IMR-90 (cell line): ENCODE results near the gene MEF2A. TPM values are rescaled to one million over a fixed set of nuclear protein-coding genes. Genes with fewer than 3 reads are reported as not detected.

Experiments
- ATAC-seq: fragments of 200-7000 bp; cut with Tn5 transposase; 2 replicates; pipeline ENCODE4 v1.9.1; 2020; ENCODE audit warnings: low read depth, mild to moderate bottlenecking, moderate library complexity
- BruUV-seq: library from RNA; stranded (reverse); fragments of 400-500 nt; replicated peaks from 2 replicates; lab custom pipeline; 2021; lab: Mats Ljungman, UMichigan
- CTCF ChIA-PET: fragments of 300-600 bp; formaldehyde crosslinking; extraction: SDS; loops from one replicate; lab custom pipeline; 2021; ENCODE audit warnings: antibody characterized with exemption; lab: Yijun Ruan, JAX
- POLR2A ChIA-PET: fragments of 300-600 bp; sonication (Branson Sonifier 250); formaldehyde crosslinking; loops from one replicate; lab custom pipeline; 2022; ENCODE audit warnings: antibody characterized with exemption; ENCODE audit not compliant: unreplicated experiment; lab: Charles Lee
- DNase-seq: peaks from one replicate; pipeline ENCODE4 v3.0.0; 2013
- H2AFZ ChIP-seq: replicated peaks from 2 replicates; pipeline ENCODE3; 2013; ENCODE audit warnings: low read length, mild to moderate bottlenecking; ENCODE audit not compliant: poor library complexity
- H2AK5ac ChIP-seq: 2 replicates; pipeline ENCODE4 v1.6.1; 2013; ENCODE audit warnings: low read depth, low read length, inconsistent platforms
- H2AK9ac ChIP-seq: replicated peaks from 2 replicates; pipeline ENCODE3; 2013; ENCODE audit warnings: mild to moderate bottlenecking, low read depth, low read length, moderate library complexity; ENCODE audit not compliant: poor library complexity
- H2BK120ac ChIP-seq: 2 replicates; pipeline ENCODE4 v1.6.1; 2013; ENCODE audit warnings: low read depth, low read length, inconsistent platforms
- H2BK15ac ChIP-seq: 3 replicates; pipeline ENCODE4 v1.6.1; 2013; ENCODE audit warnings: low read depth, low read length, inconsistent platforms
- H2BK20ac ChIP-seq: 2 replicates; pipeline ENCODE4 v1.6.1; 2013; ENCODE audit warnings: low read depth, mild to moderate bottlenecking, inconsistent platforms, low read length, moderate library complexity
- H2BK5ac ChIP-seq: 2 replicates; pipeline ENCODE4 v1.6.1; 2013; ENCODE audit warnings: mild to moderate bottlenecking, low read depth, low read length, inconsistent platforms; ENCODE audit not compliant: poor library complexity, severe bottlenecking
- H3K14ac ChIP-seq: replicated peaks from 2 replicates; pipeline ENCODE4 v1.6.1; 2013; ENCODE audit warnings: low read depth, low read length, inconsistent platforms
- H3K18ac ChIP-seq: 2 replicates; pipeline ENCODE4 v1.6.1; 2013; ENCODE audit warnings: low read depth, low read length, control low read depth
- H3K23ac ChIP-seq: 2 replicates; pipeline ENCODE4 v1.6.1; 2013; ENCODE audit warnings: low read depth, low read length, inconsistent platforms
- H3K27ac ChIP-seq: 2 replicates; pipeline ENCODE4 v1.5.1; 2013; ENCODE audit warnings: mild to moderate bottlenecking, control low read depth, low read length; ENCODE audit not compliant: insufficient read depth
- H3K27me3 ChIP-seq: 2 replicates; pipeline ENCODE4 v1.6.1; 2013; ENCODE audit warnings: low read length; ENCODE audit not compliant: control insufficient read depth, insufficient read depth
- H3K36me3 ChIP-seq: 2 replicates; pipeline ENCODE4 v1.6.1; 2013; ENCODE audit warnings: low read length, mixed read lengths; ENCODE audit not compliant: control insufficient read depth, insufficient read depth
- H3K4ac ChIP-seq: 2 replicates; pipeline ENCODE4 v1.6.1; 2013; ENCODE audit warnings: low read depth, low read length, inconsistent platforms
- H3K4me1 ChIP-seq: 2 replicates; pipeline ENCODE4 v1.6.1; 2013; ENCODE audit warnings: low read length, mixed read lengths; ENCODE audit not compliant: control insufficient read depth, insufficient read depth
- H3K4me2 ChIP-seq: 2 replicates; pipeline ENCODE4 v1.6.1; 2013; ENCODE audit warnings: low read depth, mild to moderate bottlenecking, control low read depth, low read length, moderate library complexity
- H3K4me3 ChIP-seq: 2 replicates; pipeline ENCODE4 v1.5.1; 2013; ENCODE audit warnings: low read depth, mild to moderate bottlenecking, control low read depth, low read length, moderate library complexity; ENCODE audit not compliant: insufficient read depth
- H3K56ac ChIP-seq: 2 replicates; pipeline ENCODE4 v1.6.1; 2013; ENCODE audit warnings: low read length, inconsistent platforms; ENCODE audit not compliant: insufficient read depth; ENCODE audit errors: extremely low read depth
- H3K79me1 ChIP-seq, 2 experiments: 2 replicates each; pipeline ENCODE4 v1.6.1; 2013; ENCODE audit warnings: low read length in 2 of 2, inconsistent platforms in 1 of 2, low read depth in 1 of 2
- H3K9ac ChIP-seq: 2 replicates; pipeline ENCODE4 v1.6.1; 2013; ENCODE audit warnings: low read depth, low read length, control low read depth
- H3K9me1 ChIP-seq: 2 replicates; pipeline ENCODE4 v1.6.1; 2013; ENCODE audit warnings: low read length, inconsistent platforms; ENCODE audit not compliant: insufficient read depth
- H3K9me3 ChIP-seq: 2 replicates; pipeline ENCODE4 v1.6.1; 2013; ENCODE audit warnings: low read length; ENCODE audit not compliant: control insufficient read depth, insufficient read depth
- H4K20me1 ChIP-seq: 2 replicates; pipeline ENCODE4 v1.6.1; 2013; ENCODE audit warnings: low read length, inconsistent platforms; ENCODE audit not compliant: insufficient read depth
- H4K5ac ChIP-seq: 2 replicates; pipeline ENCODE4 v1.6.1; 2013; ENCODE audit warnings: mild to moderate bottlenecking, low read depth, low read length, control low read depth
- H4K8ac ChIP-seq, 2 experiments: 2 replicates each; pipeline ENCODE4 v1.6.1; 2013; ENCODE audit warnings: low read depth in 2 of 2, low read length in 2 of 2, control low read depth in 1 of 2, inconsistent platforms in 1 of 2
- H4K91ac ChIP-seq: 2 replicates; pipeline ENCODE4 v1.6.1; 2013; ENCODE audit warnings: low read depth, low read length, inconsistent platforms; ENCODE audit not compliant: insufficient read depth
- CHD1 ChIP-seq: IDR thresholded peaks from 2 replicates; pipeline ENCODE4 v1.6.1; 2012; ENCODE audit warnings: low read depth, low read length, improper control_type of control experiment
- ELK1 ChIP-seq: fragments of 150-350 bp; IDR thresholded peaks from 2 replicates; pipeline ENCODE4 v1.6.1; 2016; ENCODE audit warnings: low read depth, mild to moderate bottlenecking, low read length, moderate library complexity, borderline replicate concordance
- FOS ChIP-seq: fragments of 150-350 bp; IDR thresholded peaks from 2 replicates; pipeline ENCODE4 v1.6.1; 2016; ENCODE audit warnings: low read depth, low read length
- MAFK ChIP-seq: IDR thresholded peaks from 2 replicates; pipeline ENCODE4 v1.6.1; 2012; ENCODE audit warnings: low read depth, low read length, improper control_type of control experiment
- MXI1 ChIP-seq: IDR thresholded peaks from 2 replicates; pipeline ENCODE4 v1.6.1; 2012; ENCODE audit warnings: low read depth, mild to moderate bottlenecking, low read length, moderate library complexity, borderline replicate concordance
- NFE2L2 ChIP-seq: fragments of 150-350 bp; IDR thresholded peaks from 2 replicates; pipeline ENCODE4 v1.6.1; 2016; ENCODE audit warnings: low read depth, mild to moderate bottlenecking, low read length
- RAD21 ChIP-seq: IDR thresholded peaks from 2 replicates; pipeline ENCODE4 v1.6.1; 2012; ENCODE audit warnings: low read length, improper control_type of control experiment
- RCOR1 ChIP-seq: IDR thresholded peaks from 2 replicates; pipeline ENCODE4 v1.6.1; 2012; ENCODE audit warnings: mild to moderate bottlenecking, low read length, improper control_type of control experiment; ENCODE audit not compliant: insufficient replicate concordance
- RFX5 ChIP-seq: IDR thresholded peaks from 2 replicates; pipeline ENCODE4 v1.8.0; 2012; ENCODE audit warnings: low read depth, mild to moderate bottlenecking, low read length, moderate library complexity
- WGBS, 2 experiments: methylation state at CpG; one replicate each; pipeline versions ENCODE4 v1.1.5 to v1.1.7; 2013; ENCODE audit warnings: missing lambda C conversion rate in 2 of 2; ENCODE audit not compliant: insufficient read length in 1 of 2; ENCODE audit errors: extremely low coverage in 2 of 2; 5-methylcytosine and 5-hydroxymethylcytosine counted together
- dilution Hi-C: fragments of 300-500 bp; cut with HindIII; formaldehyde crosslinking; loops from one replicate; pipeline ENCODE4 v1.14.3; 2018; ENCODE audit warnings: low sequenced_read_pairs; ENCODE audit not compliant: unreplicated experiment
- in situ Hi-C: fragments of 300-500 bp; cut with MboI; formaldehyde crosslinking; loops from 3 replicates; pipeline ENCODE4 v1.14.3; 2019; ENCODE audit warnings: low sequenced_read_pairs, inconsistent platforms, mixed read lengths
- intact Hi-C: fragments of 100-400 bp; cut with micrococcal nuclease; formaldehyde crosslinking; loops from 2 replicates; pipeline ENCODE4 v1.10.0; 2022
- polyA plus RNA-seq, 3 experiments: library from polyadenylated mRNA; depleted of rRNA; stranded (reverse); fragments of >200 nt; gene quantifications; 2 replicates each; pipeline ENCODE4 v1.2.3, GENCODE V29; 2012; ENCODE audit warnings: low replicate concordance in 1 of 3
- total RNA-seq: library from RNA; depleted of rRNA; stranded (reverse); fragments of >200 nt; gene quantifications from 2 replicates; pipeline ENCODE4 v1.2.3, GENCODE V29; 2012
- TF ChIP-seq, protein P1 (sequence below): conservative IDR thresholded peaks from 2 replicates; pipeline ENCODE4 v1.5.1; 2012; ENCODE audit warnings: mild to moderate bottlenecking, low read depth, low read length, improper control_type of control experiment

Gene MEF2A
- total and polyA plus RNA-seq, 2 of the 4 experiments (the other 2 are of a cell fraction): 16.1 to 16.7 TPM

DNA sequence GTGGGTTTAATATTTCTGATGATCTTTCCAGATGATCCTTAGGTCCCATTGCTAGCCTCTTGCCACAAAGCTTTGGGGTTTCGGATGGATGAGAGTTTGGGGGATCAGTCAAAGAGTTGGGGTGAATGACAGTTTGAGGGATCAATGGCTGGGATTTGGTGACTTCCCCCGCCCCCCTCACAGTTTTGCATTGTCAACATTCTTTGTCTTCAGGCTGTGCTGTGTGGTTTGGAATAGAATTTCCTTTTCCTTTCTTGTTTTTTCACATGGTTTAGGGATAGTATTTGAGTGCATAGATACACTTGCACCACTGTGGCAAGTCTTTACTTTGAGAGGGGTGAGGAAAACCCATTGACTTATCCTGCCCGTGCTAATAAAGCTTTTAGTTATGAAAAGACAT, 14.3 kb downstream of the MEF2A start:
- Histone ChIP-seq H3K14ac (no peak overlapping the region), H2AFZ (no peak overlapping the region), H3K27ac (no peak overlapping the region), H3K23ac (no peak overlapping the region), H3K56ac (no peak overlapping the region), H3K36me3 (no peaks in the 10 kb centered on the region), H2BK20ac (no peak overlapping the region), H2BK15ac (no peak overlapping the region), H3K9ac (no peak overlapping the region), H3K27me3 (no peaks in the 10 kb centered on the region), H3K4ac (no peak overlapping the region), H2BK120ac (no peak overlapping the region), H2AK5ac (no peak overlapping the region), H3K4me3 (no peak overlapping the region), H3K9me3 (no peaks in the 10 kb centered on the region; the same call in 1 of the 2 replicates), H4K91ac (no peak overlapping the region), H3K79me1 (peaks cover 23 to 74% of the 10 kb centered on the region in 2 experiments), H3K4me2 (no peak overlapping the region), H3K18ac (no peak overlapping the region), H3K4me1 (peaks cover 5% of the 10 kb centered on the region), H2BK5ac (no peak overlapping the region), H4K20me1 (peaks cover 67% of the 10 kb centered on the region), H4K8ac (no peak overlapping the region), H4K5ac (no peak overlapping the region), H2AK9ac (no peak overlapping the region), H3K9me1 (peaks cover 5% of the 10 kb centered on the region)
- DNase-seq (no peak), ATAC-seq (no peak)
- TF ChIP-seq CHD1 (no peak), RFX5 (no peak), RCOR1 (no peak), RAD21 (no peak), MXI1 (no peak), FOS (no peak), MAFK (no peak), ELK1 (no peak), NFE2L2 (no peak)
- TF ChIP-seq, protein P1, sequence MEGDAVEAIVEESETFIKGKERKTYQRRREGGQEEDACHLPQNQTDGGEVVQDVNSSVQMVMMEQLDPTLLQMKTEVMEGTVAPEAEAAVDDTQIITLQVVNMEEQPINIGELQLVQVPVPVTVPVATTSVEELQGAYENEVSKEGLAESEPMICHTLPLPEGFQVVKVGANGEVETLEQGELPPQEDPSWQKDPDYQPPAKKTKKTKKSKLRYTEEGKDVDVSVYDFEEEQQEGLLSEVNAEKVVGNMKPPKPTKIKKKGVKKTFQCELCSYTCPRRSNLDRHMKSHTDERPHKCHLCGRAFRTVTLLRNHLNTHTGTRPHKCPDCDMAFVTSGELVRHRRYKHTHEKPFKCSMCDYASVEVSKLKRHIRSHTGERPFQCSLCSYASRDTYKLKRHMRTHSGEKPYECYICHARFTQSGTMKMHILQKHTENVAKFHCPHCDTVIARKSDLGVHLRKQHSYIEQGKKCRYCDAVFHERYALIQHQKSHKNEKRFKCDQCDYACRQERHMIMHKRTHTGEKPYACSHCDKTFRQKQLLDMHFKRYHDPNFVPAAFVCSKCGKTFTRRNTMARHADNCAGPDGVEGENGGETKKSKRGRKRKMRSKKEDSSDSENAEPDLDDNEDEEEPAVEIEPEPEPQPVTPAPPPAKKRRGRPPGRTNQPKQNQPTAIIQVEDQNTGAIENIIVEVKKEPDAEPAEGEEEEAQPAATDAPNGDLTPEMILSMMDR: no peak
- intact Hi-C loops: no loop called here
- ChIA-PET CTCF (interaction anchor here (0.6 kb wide), 1 partner anchor 125 kb away, joined by 3 read pairs; no protein-coding TSS in a partner anchor), POLR2A (no interaction called here)
- no TSS peak for BruUV-seq
- dilution Hi-C loops: no loop called here
- in situ Hi-C loops: no loop called here
- no CpG with 5 or more reads among the region's 3 CpGs for WGBS, 2 experiments
